GM12873 (cell line): ENCODE results near the gene SLC38A4.

Experiments used
- CTCF ChIP-seq: IDR thresholded peaks from 2 replicates; pipeline ENCODE4 v1.5.1; 2012; ENCODE audit warnings: low read depth, mild to moderate bottlenecking, moderate library complexity, low read length, control low read depth; ENCODE audit not compliant: insufficient read depth; ENCODE audit errors: missing control alignments

SLC38A4 gene

GRCh38 chr12:46811185-46811584, 14.6 kb downstream of the SLC38A4 start:
- TF ChIP-seq CTCF: no peak

- no peak for TF ChIP-seq CTCF
These were observed 16.7 kb downstream of the SLC38A4 start for GRCh38 chr12:46808955-46809697.

GRCh38 chr12:46808317-46808716, 17.5 kb downstream of the SLC38A4 start:
- TF ChIP-seq CTCF: no peak

- TF ChIP-seq CTCF: no peak
These were observed 21.7 kb downstream of the SLC38A4 start for GRCh38 chr12:46804054-46804453.

GRCh38 chr12:46803517-46803916, 22.3 kb downstream of the SLC38A4 start:
- no peak for TF ChIP-seq CTCF

GRCh38 chr12:46801293-46801692, 24.5 kb downstream of the SLC38A4 start:
- no peak for TF ChIP-seq CTCF

GRCh38 chr12:46800160-46800559, 25.6 kb downstream of the SLC38A4 start:
- no peak for TF ChIP-seq CTCF
